Right lobe of liver (tissue), 6 donors: ENCODE results near the gene PPAN. TPM values are rescaled to one million over a fixed set of nuclear protein-coding genes. Genes with fewer than 3 reads are reported as not detected.

Experiments used
- ATAC-seq, 4 donors: fragments of 200-7000 bp; cut with Tn5 transposase; one replicate each; pipeline ENCODE4 v1.9.1; 2020; ENCODE audit warnings: mild to moderate bottlenecking in 4 of 4, moderate library complexity in 4 of 4
- DNase-seq, 3 donors: peaks; one replicate each; pipeline ENCODE4 v3.0.0-alpha.2; 2020
- H3K27ac ChIP-seq, 3 donors: fragments of 200-600 bp; one replicate each; pipeline ENCODE4 v1.8.0; 2022
- H3K27me3 ChIP-seq, 2 donors: fragments of 200-600 bp; one replicate each; pipeline ENCODE4 v1.8.0; 2022
- H3K36me3 ChIP-seq, 4 donors: fragments of 200-600 bp; sonication (generic) in 1 of 4; one replicate each; pipeline versions ENCODE4 v1.5.1 to v1.8.0; 2017 to 2022; ENCODE audit warnings: control low read depth in 1 of 4
- H3K4me1 ChIP-seq, 4 donors: fragments of 200-600 bp; sonication (generic) in 1 of 4; one replicate each; pipeline versions ENCODE4 v1.5.1 to v1.8.0; 2017 to 2022; ENCODE audit warnings: control low read depth in 1 of 4
- H3K4me3 ChIP-seq, 3 donors: fragments of 200-600 bp; one replicate each; pipeline ENCODE4 v1.8.0; 2022
- H3K9me3 ChIP-seq, 4 donors: fragments of 200-600 bp; sonication (generic) in 1 of 4; one replicate each; pipeline versions ENCODE4 v1.5.1 to v1.8.0; 2017 to 2022; ENCODE audit warnings: control low read depth in 1 of 4
- POLR2A ChIP-seq: fragments of 450-650 bp; IDR thresholded peaks from one replicate; pipeline ENCODE4 v1.6.1; 2017; ENCODE audit warnings: antibody characterized with exemption, mild to moderate bottlenecking
- WGBS: methylation state at CpG from one replicate; pipeline ENCODE4 v1.1.6; 2018; ENCODE audit warnings: low coverage, low lambda C conversion rate; ENCODE audit not compliant: insufficient coverage; ENCODE audit errors: missing lambda C conversion rate; 5-methylcytosine and 5-hydroxymethylcytosine counted together
- intact Hi-C, 2 donors: fragments of 100-400 bp; cut with DNase I; formaldehyde crosslinking; loops; one replicate each; pipeline versions ENCODE4 v1.11.2 to v1.14.1; 2022
- total RNA-seq, 6 experiments: library from RNA; depleted of rRNA in 2 of 6; stranded (reverse); fragments of >200 nt in 2 of 6; fragmentation: NEBNext Ultra II Directional in 3 of 6; extraction: Animal tissue kit (Norgen Biotek cat#: 25700) in 3 of 6; gene quantifications; one replicate each; pipeline versions ENCODE4 v1.1.0 to v1.2.4, GENCODE V29; 2016 to 2023
- TF ChIP-seq, protein P1 (sequence below), 4 donors: fragments of 200-600 bp in 3 of 4; fragments of 450-650 bp in 1 of 4; IDR thresholded peaks; one replicate each; pipeline versions ENCODE4 v1.5.1 to v1.8.0; 2016 to 2022; ENCODE audit warnings: antibody characterized with exemption in 4 of 4, mild to moderate bottlenecking in 2 of 4
- donor health status: DM: no; HTN: yes; CAD: no.
- donor health status: DM: no; HTN: no; CAD: no.
- donor health status: DM: no; HTN: no; CAD: no.
- donor health status: DM: no; HTN: yes; CAD: no.
- donor health status: DM: no; HTN: yes; CAD: no.

Gene PPAN
- total RNA-seq, 6 experiments from 2014 or later, result 11.2 to 19.9 (median 18.4) TPM

DNA sequence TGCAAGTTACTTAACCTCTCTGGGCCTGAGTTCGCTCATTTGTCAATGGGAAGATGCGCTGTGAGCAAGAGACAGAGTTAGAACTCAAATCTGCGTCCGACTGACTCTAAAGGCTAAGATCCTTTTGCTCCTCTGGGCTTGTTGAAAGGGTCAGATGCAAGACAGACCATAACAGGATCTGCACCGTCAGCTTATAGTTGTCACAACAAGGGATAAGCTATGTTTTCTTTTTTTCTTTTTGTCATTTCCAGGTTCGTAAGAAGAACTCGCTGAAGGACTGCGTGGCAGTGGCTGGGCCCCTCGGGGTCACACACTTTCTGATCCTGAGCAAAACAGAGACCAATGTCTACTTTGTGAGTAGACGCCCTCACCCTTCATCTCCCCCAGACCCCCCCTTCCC, 1.1 kb downstream of the PPAN start:
- no peak for TF ChIP-seq POLR2A
- TF ChIP-seq, protein P1, sequence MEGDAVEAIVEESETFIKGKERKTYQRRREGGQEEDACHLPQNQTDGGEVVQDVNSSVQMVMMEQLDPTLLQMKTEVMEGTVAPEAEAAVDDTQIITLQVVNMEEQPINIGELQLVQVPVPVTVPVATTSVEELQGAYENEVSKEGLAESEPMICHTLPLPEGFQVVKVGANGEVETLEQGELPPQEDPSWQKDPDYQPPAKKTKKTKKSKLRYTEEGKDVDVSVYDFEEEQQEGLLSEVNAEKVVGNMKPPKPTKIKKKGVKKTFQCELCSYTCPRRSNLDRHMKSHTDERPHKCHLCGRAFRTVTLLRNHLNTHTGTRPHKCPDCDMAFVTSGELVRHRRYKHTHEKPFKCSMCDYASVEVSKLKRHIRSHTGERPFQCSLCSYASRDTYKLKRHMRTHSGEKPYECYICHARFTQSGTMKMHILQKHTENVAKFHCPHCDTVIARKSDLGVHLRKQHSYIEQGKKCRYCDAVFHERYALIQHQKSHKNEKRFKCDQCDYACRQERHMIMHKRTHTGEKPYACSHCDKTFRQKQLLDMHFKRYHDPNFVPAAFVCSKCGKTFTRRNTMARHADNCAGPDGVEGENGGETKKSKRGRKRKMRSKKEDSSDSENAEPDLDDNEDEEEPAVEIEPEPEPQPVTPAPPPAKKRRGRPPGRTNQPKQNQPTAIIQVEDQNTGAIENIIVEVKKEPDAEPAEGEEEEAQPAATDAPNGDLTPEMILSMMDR (IDR thresholded peaks at IDR 0.05), result no peak
- Histone ChIP-seq H3K27ac (peak overlapping the region in 1 of 3 donors; percentile 14), H3K4me1 (peaks cover 0 to 7% (median 3%) of the 10 kb centered on the region in 4 donors), H3K9me3 (no peaks in the 10 kb centered on the region), H3K27me3 (no peaks in the 10 kb centered on the region), H3K36me3 (peaks cover 0 to 42% (median 26%) of the 10 kb centered on the region in 4 donors), H3K4me3 (peak overlapping the region in 2 of 3 donors; percentile 81 to 98)
- intact Hi-C loops, result no loop called here
- WGBS, result 66% methylated on average over 7 of the region's 10 CpGs
- no peak for ATAC-seq
- no peak for DNase-seq

DNA sequence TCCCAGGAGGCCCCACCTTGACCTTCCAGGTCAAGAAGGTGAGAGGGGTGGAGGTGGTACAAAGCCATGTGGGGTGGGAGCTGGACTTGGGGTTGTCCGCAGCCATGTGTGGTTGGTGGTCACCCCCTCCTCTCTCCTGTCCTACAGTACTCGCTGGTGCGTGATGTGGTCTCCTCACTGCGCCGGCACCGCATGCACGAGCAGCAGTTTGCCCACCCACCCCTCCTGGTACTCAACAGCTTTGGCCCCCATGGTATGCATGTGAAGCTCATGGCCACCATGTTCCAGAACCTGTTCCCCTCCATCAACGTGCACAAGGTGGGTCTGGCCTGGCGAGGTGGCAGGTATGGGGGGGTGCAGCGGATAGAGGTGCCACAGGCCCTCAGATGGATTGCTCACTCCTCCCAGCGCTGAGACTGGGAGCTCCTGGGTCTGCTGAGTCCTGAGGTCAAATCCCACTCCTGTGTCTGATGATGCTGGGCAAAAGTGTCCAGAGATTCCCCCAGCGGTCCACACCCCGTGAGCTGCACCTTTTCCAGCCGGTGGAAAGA, 1.7 kb downstream of the PPAN start:
- intact Hi-C loops, result no loop called here
- TF ChIP-seq POLR2A, result no peak
- TF ChIP-seq, protein P1 (IDR thresholded peaks at IDR 0.05), result no peak
- DNase-seq (no peak), ATAC-seq (no peak)
- Histone ChIP-seq H3K4me1 (peaks cover 0 to 7% (median 3%) of the 10 kb centered on the region in 4 donors), H3K4me3 (no peak overlapping the region), H3K27me3 (no peaks in the 10 kb centered on the region), H3K27ac (no peak overlapping the region), H3K36me3 (peaks cover 0 to 42% (median 26%) of the 10 kb centered on the region in 4 donors), H3K9me3 (no peaks in the 10 kb centered on the region)
- WGBS, result 62% methylated on average over 4 of the region's 14 CpGs

DNA sequence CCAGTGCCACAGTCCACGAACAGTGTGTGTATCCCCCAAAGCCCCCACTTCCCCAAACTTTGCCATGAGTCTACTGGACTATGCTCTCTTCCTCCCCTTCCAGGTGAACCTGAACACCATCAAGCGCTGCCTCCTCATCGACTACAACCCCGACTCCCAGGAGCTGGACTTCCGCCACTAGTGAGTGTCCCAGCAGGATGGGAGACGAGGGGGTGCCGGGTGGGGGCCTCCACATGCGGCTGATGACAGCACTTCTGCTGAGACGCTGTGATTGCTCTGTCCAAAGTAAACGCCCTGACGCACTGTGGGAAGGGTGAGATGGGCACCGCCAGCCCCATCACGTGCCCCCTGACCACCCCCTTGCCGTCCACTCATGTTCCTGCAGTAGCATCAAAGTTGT, 3.4 kb downstream of the PPAN start:
- no peak for TF ChIP-seq POLR2A
- TF ChIP-seq, protein P1 (IDR thresholded peaks at IDR 0.05), result no peak
- Histone ChIP-seq H3K4me3 (no peak overlapping the region), H3K9me3 (no peaks in the 10 kb centered on the region), H3K27ac (no peak overlapping the region), H3K36me3 (peaks cover 0 to 44% (median 26%) of the 10 kb centered on the region in 4 donors), H3K4me1 (peaks cover 0 to 7% (median 3%) of the 10 kb centered on the region in 4 donors), H3K27me3 (no peaks in the 10 kb centered on the region)
- 89% methylated on average over 7 of the region's 14 CpGs for WGBS
- DNase-seq, result no peak
- ATAC-seq, result no peak
- intact Hi-C loops, result no loop called here

DNA sequence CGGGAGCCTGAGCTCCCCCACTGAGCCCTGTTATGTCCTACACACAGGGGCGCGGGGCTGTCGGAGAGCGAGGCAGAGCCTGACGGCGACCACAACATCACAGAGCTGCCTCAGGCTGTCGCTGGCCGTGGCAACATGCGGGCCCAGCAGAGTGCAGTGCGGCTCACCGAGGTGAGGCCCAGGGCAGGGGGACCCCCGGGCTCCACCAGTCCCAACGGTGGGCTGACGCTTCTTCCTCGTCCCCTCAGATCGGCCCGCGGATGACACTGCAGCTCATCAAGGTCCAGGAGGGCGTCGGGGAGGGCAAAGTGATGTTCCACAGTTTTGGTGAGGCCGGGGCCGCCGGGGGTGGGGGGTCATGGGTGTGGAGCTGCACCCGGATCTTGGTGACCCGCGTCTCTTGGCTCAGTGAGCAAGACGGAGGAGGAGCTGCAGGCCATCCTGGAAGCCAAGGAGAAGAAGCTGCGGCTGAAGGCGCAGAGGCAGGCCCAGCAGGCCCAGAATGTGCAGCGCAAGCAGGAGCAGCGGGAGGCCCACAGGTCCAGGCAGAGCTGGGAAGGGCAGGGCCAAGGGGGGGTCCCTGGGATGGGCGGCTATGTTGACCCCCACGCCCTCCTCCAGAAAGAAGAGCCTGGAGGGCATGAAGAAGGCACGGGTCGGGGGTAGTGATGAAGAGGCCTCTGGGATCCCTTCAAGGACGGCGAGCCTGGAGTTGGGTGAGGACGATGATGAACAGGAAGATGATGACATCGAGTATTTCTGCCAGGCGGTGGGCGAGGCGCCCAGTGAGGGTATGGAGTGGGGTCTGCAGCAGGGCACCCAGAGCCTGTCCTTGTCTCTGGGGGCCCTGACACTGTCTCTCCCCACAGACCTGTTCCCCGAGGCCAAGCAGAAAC, 4.2 kb downstream of the PPAN start:
- Histone ChIP-seq H3K27me3 (no peaks in the 10 kb centered on the region), H3K4me1 (peaks cover 0 to 7% (median 3%) of the 10 kb centered on the region in 4 donors), H3K9me3 (no peaks in the 10 kb centered on the region), H3K4me3 (no peak overlapping the region), H3K27ac (no peak overlapping the region), H3K36me3 (peaks cover 0 to 51% (median 26%) of the 10 kb centered on the region in 4 donors)
- ATAC-seq (no peak), DNase-seq (no peak)
- 100% methylated on average over 3 of the region's 44 CpGs for WGBS
- no peak for TF ChIP-seq POLR2A
- TF ChIP-seq, protein P1 (IDR thresholded peaks at IDR 0.05), result no peak
- intact Hi-C loops, result no loop called here
